GM23338 (cell line): Measurements from ENCODE around the gene DENND2C.

Source experiments
- EZH2 ChIP-seq: fragments of 200-600 bp; sonication (generic); IDR thresholded peaks from one replicate; pipeline ENCODE4 v1.8.0; 2017; ENCODE audit warnings: antibody characterized with exemption, mild to moderate bottlenecking, low read depth; ENCODE audit not compliant: unreplicated experiment
- EZH2phosphoT487 ChIP-seq: fragments of 200-600 bp; sonication (generic); IDR thresholded peaks from one replicate; pipeline ENCODE4 v1.8.1; 2018; ENCODE audit warnings: antibody characterized with exemption; ENCODE audit not compliant: unreplicated experiment
- POLR2AphosphoS5 ChIP-seq: IDR thresholded peaks from 2 replicates; pipeline ENCODE4 v1.6.1; 2016; ENCODE audit warnings: antibody characterized with exemption, low read depth
- TF ChIP-seq, protein P1 (sequence below), 2 experiments: fragments of 200-600 bp in 1 of 2; sonication (generic) in 1 of 2; conservative IDR thresholded peaks; 2 replicates each; pipeline versions ENCODE4 v1.5.1 to v1.6.1; 2016 to 2017; ENCODE audit warnings: antibody characterized with exemption in 2 of 2, low read depth in 2 of 2, mild to moderate bottlenecking in 2 of 2, moderate library complexity in 1 of 2

DNA sequence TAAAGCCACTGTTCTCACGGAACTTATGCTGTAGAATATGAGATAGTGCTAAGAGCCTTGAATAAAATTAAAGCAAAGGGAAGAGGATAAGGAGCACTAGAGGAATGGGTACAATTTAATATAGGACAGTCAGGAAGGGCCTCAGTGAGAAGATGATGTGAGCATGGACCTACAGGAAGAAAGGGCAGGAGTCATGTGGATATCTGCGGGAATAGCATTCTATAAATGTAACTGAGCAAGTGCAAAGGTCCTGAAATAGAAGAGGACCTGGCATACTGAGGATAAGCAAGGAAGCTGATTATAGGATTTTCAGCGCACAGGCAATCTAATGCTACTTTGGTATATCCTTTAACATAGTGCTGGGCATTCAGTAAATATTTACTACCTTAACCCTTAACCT lies 75.8 kb downstream of the DENND2C start:
- TF ChIP-seq, protein P1, sequence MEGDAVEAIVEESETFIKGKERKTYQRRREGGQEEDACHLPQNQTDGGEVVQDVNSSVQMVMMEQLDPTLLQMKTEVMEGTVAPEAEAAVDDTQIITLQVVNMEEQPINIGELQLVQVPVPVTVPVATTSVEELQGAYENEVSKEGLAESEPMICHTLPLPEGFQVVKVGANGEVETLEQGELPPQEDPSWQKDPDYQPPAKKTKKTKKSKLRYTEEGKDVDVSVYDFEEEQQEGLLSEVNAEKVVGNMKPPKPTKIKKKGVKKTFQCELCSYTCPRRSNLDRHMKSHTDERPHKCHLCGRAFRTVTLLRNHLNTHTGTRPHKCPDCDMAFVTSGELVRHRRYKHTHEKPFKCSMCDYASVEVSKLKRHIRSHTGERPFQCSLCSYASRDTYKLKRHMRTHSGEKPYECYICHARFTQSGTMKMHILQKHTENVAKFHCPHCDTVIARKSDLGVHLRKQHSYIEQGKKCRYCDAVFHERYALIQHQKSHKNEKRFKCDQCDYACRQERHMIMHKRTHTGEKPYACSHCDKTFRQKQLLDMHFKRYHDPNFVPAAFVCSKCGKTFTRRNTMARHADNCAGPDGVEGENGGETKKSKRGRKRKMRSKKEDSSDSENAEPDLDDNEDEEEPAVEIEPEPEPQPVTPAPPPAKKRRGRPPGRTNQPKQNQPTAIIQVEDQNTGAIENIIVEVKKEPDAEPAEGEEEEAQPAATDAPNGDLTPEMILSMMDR (conservative IDR thresholded peaks at IDR 0.05; ENCODE audit: low read depth in 2 of 2) = no peak
- no peak for TF ChIP-seq EZH2
- no peak for TF ChIP-seq POLR2AphosphoS5
- TF ChIP-seq EZH2phosphoT487 = no peak
